Epithelial cell of esophagus (primary cell): ENCODE data around the gene PHKB.
"Not testable (repeated sequence)": the region's sequence is repeated elsewhere in the genome, so short reads cannot be mapped to it uniquely, and the experiment has no call there.

Experiments
- DNase-seq: peaks from one replicate; pipeline ENCODE4 v3.0.0; 2010; ENCODE audit warnings: low read depth
- H3K4me3 ChIP-seq: 2 replicates; pipeline ENCODE4 v1.5.1; 2011; ENCODE audit warnings: mild to moderate bottlenecking, low read length, control low read depth
- CTCF ChIP-seq: IDR thresholded peaks from 2 replicates; pipeline ENCODE4 v1.5.1; 2011; ENCODE audit warnings: low read depth, mild to moderate bottlenecking, low read length, control low read depth, inconsistent platforms; ENCODE audit not compliant: insufficient read depth; ENCODE audit errors: missing control alignments

PHKB gene

GRCh38 chr16:47528431-47528830 is 67.3 kb downstream of the PHKB start:
- no peak overlapping the region for H3K4me3 ChIP-seq
- no peak for TF ChIP-seq CTCF
- no peak for DNase-seq

GRCh38 chr16:47533744-47534292 is 72.7 kb downstream of the PHKB start:
- H3K4me3 ChIP-seq, result no peak overlapping the region
- no peak for DNase-seq
- TF ChIP-seq CTCF, result no peak

- no peak for TF ChIP-seq CTCF
- no peak overlapping the region for H3K4me3 ChIP-seq
- DNase-seq, result no peak
Observed at GRCh38 chr16:47538472-47538871, 77.3 kb downstream of the PHKB start.

- not testable (repeated sequence) for DNase-seq, H3K4me3 ChIP-seq
Observed at GRCh38 chr16:47539707-47540670, 78.9 kb downstream of the PHKB start.

- DNase-seq, H3K4me3 ChIP-seq: not testable (repeated sequence)
Observed at GRCh38 chr16:47541135-47541534, 80.0 kb downstream of the PHKB start.

GRCh38 chr16:47544255-47544654 is 83.1 kb downstream of the PHKB start:
- DNase-seq, H3K4me3 ChIP-seq: not testable (repeated sequence)

GRCh38 chr16:47551185-47551584 is 90.1 kb downstream of the PHKB start:
- DNase-seq, H3K4me3 ChIP-seq: not testable (repeated sequence)

- DNase-seq, H3K4me3 ChIP-seq: not testable (repeated sequence)
Observed at GRCh38 chr16:47551767-47552166, 90.6 kb downstream of the PHKB start.

- no peak for TF ChIP-seq CTCF
- H3K4me3 ChIP-seq, result no peak overlapping the region
Observed at GRCh38 chr16:47553853-47554564, 92.9 kb downstream of the PHKB start.

GRCh38 chr16:47554587-47554986 is 93.5 kb downstream of the PHKB start:
- not testable (repeated sequence) for H3K4me3 ChIP-seq, DNase-seq

More at GRCh38 chr16:47553853-47554564, 92.9 kb downstream of the PHKB start:
- DNase-seq, result no peak
